ENCODE measurements around the gene DOK4. TPM values are rescaled to one million over a fixed set of nuclear protein-coding genes. Genes with fewer than 3 reads are reported as not detected.

DOK4 gene
- total and polyA plus RNA-seq, 2 donors (not counting 3 experiments of a cell fraction or from before 2014, with no cell fraction given), result 22.3 to 23.4 TPM

GRCh38 chr16:57519796-57520360 lies 33.6 kb upstream of the DOK4 start:
- ChIA-PET CTCF (interaction anchor here (0.6 to 5.4 kb wide), 31 partner anchors 8 to 219 kb away, joined by 3 to 77 read pairs (median 7); partner anchors contain the start of genes ADGRG5, CCDC102A, CIAPIN1 and COQ9), POLR2A (no interaction called here)
- intact Hi-C loops (cut with micrococcal nuclease) (loop anchor here (1.0 kb wide), 5 partner anchors 10 to 220 kb away; partner anchors contain the start of gene POLR2C), dilution Hi-C loops (cut with MboI; ENCODE audit: extremely low pct_ligation_motif_present, low sequenced_read_pairs) (no loop called here)
- Histone ChIP-seq H3K27ac (ENCODE audit: insufficient read depth, low read depth, low read length) (no peak overlapping the region), H3K36me3 (ENCODE audit: control insufficient read depth in 2 of 2, extremely low read depth in 1 of 2, insufficient read depth in 2 of 2, low read length in 2 of 2) (peaks cover 0 to 2% of the 10 kb centered on the region in 2 experiments), H3K4me2 (ENCODE audit: insufficient read depth, low read length) (no peak overlapping the region), H3K79me2 (ENCODE audit: control insufficient read depth, insufficient read depth, low read length) (no peaks in the 10 kb centered on the region), H4K20me1 (replicated peaks; ENCODE audit: control insufficient read depth, extremely low read depth, insufficient read depth, low read length) (no peaks in the 10 kb centered on the region), H3K27me3 (ENCODE audit: control insufficient read depth in 2 of 2, insufficient read depth in 2 of 2, low read length in 2 of 2) (no peaks in the 10 kb centered on the region), H3K9me3 (replicated peaks; ENCODE audit: control insufficient read depth, insufficient read depth, low read length) (no peaks in the 10 kb centered on the region), H3K9me1 (replicated peaks; ENCODE audit: control insufficient read depth, extremely low read depth, insufficient read depth, low read length) (no peaks in the 10 kb centered on the region), H3K4me1 (ENCODE audit: control insufficient read depth, extremely low read depth, insufficient read depth, low read length) (peaks cover 3% of the 10 kb centered on the region), H3K9ac (replicated peaks; ENCODE audit: extremely low read depth, insufficient read depth, low read length) (no peak overlapping the region), H3K4me3 (replicated peaks in 1 of 3; ENCODE audit: insufficient read depth in 1 of 3, low read depth in 1 of 3, low read length in 3 of 3) (no peak overlapping the region), H2AFZ (ENCODE audit: low read depth, low read length) (no peak overlapping the region)
- TF ChIP-seq MYC (IDR thresholded peaks at IDR 0.05; ENCODE audit: low read depth, low read length), result no peak
- TF ChIP-seq CTCF (IDR thresholded peaks at IDR 0.05; ENCODE audit: extremely low read depth in 1 of 2, insufficient read depth in 1 of 2, low read depth in 1 of 2, low read length in 2 of 2), result peak; percentile 97 to 98
- BruUV-seq (replicated peaks), result no TSS peak
- FAIRE-seq (peak; percentile 90), DNase-seq (ENCODE audit: low read depth, low spot score) (peak; percentile 59)

- TF ChIP-seq FOS (IDR thresholded peaks at IDR 0.05; ENCODE audit: borderline replicate concordance, insufficient read depth, low read length) (no peak), GATA2 (IDR thresholded peaks at IDR 0.05; ENCODE audit: insufficient read depth, insufficient read length, low read depth, low read length) (no peak), EZH2 (IDR thresholded peaks at IDR 0.05; ENCODE audit: borderline replicate concordance, low read depth, low read length, severe bottlenecking) (no peak), MYC (IDR thresholded peaks at IDR 0.05; ENCODE audit: low read depth, low read length) (no peak), POLR2AphosphoS5 (IDR thresholded peaks at IDR 0.05; ENCODE audit: insufficient read depth, low read depth, low read length) (no peak), CTCF (IDR thresholded peaks at IDR 0.05; ENCODE audit: extremely low read depth in 1 of 2, insufficient read depth in 1 of 2, low read depth in 1 of 2, low read length in 2 of 2) (no peak), POLR2A (IDR thresholded peaks at IDR 0.05; ENCODE audit: low read depth, low read length) (no peak), JUN (IDR thresholded peaks at IDR 0.05; ENCODE audit: borderline replicate concordance, insufficient read depth, insufficient read length, low read depth) (no peak), MAX (IDR thresholded peaks at IDR 0.05; ENCODE audit: insufficient read depth, insufficient read length) (no peak)
- Histone ChIP-seq H4K20me1 (replicated peaks; ENCODE audit: control insufficient read depth, extremely low read depth, insufficient read depth, low read length) (no peaks in the 10 kb centered on the region), H3K79me2 (ENCODE audit: control insufficient read depth, insufficient read depth, low read length) (no peaks in the 10 kb centered on the region), H3K9me3 (replicated peaks; ENCODE audit: control insufficient read depth, insufficient read depth, low read length) (no peaks in the 10 kb centered on the region), H3K27ac (ENCODE audit: insufficient read depth, low read depth, low read length) (no peak overlapping the region), H3K4me1 (ENCODE audit: control insufficient read depth, extremely low read depth, insufficient read depth, low read length) (peaks cover 7% of the 10 kb centered on the region), H3K4me3 (replicated peaks in 1 of 3; ENCODE audit: insufficient read depth in 1 of 3, low read depth in 1 of 3, low read length in 3 of 3) (no peak overlapping the region), H3K36me3 (ENCODE audit: control insufficient read depth in 2 of 2, extremely low read depth in 1 of 2, insufficient read depth in 2 of 2, low read length in 2 of 2) (peaks cover 0 to 2% of the 10 kb centered on the region in 2 experiments), H2AFZ (ENCODE audit: low read depth, low read length) (no peak overlapping the region), H3K9me1 (replicated peaks; ENCODE audit: control insufficient read depth, extremely low read depth, insufficient read depth, low read length) (no peaks in the 10 kb centered on the region), H3K4me2 (ENCODE audit: insufficient read depth, low read length) (no peak overlapping the region), H3K9ac (replicated peaks; ENCODE audit: extremely low read depth, insufficient read depth, low read length) (no peak overlapping the region), H3K27me3 (ENCODE audit: control insufficient read depth in 2 of 2, insufficient read depth in 2 of 2, low read length in 2 of 2) (no peaks in the 10 kb centered on the region)
- ChIA-PET CTCF (interaction anchor here (0.6 to 5.4 kb wide), 15 partner anchors 8 to 218 kb away, joined by 3 to 77 read pairs (median 6); partner anchors contain the start of genes CIAPIN1, COQ9, DOK4 and POLR2C), POLR2A (no interaction called here)
- intact Hi-C loops (cut with micrococcal nuclease) (loop anchor here (1.0 kb wide), 5 partner anchors 11 to 219 kb away; partner anchors contain the start of gene POLR2C), dilution Hi-C loops (cut with MboI; ENCODE audit: extremely low pct_ligation_motif_present, low sequenced_read_pairs) (no loop called here)
- FAIRE-seq (no peak), DNase-seq (ENCODE audit: low read depth, low spot score) (no peak)
- no TSS peak for BruUV-seq (replicated peaks)
These were observed 32.6 kb upstream of the DOK4 start for GRCh38 chr16:57518922-57519321.

Data from endothelial cell of umbilical vein (primary cell).